C4-2B (cell line): Measurements from ENCODE around the gene CHST11.

ENCODE experiments used
- H3K27ac ChIP-seq: fragments of 450-650 bp; 2 replicates; pipeline ENCODE4 v1.5.1; 2017
- CTCF ChIP-seq: fragments of 450-650 bp; conservative IDR thresholded peaks from 2 replicates; pipeline ENCODE4 v1.5.1; 2017; ENCODE audit warnings: mild to moderate bottlenecking
- ZFX ChIP-seq: fragments of 450-650 bp; IDR thresholded peaks from 2 replicates; pipeline ENCODE4 v1.6.1; 2017

CHST11 gene

GRCh38 chr12:104468371-104468770 lies 11.6 kb downstream of the CHST11 start:
- no peak for TF ChIP-seq ZFX
- no peak for TF ChIP-seq CTCF
- no peak overlapping the region for H3K27ac ChIP-seq

GRCh38 chr12:104469066-104469465 lies 12.3 kb downstream of the CHST11 start:
- H3K27ac ChIP-seq = no peak overlapping the region
- TF ChIP-seq ZFX = no peak
- TF ChIP-seq CTCF = no peak

- no peak for TF ChIP-seq ZFX
- no peak for TF ChIP-seq CTCF
- H3K27ac ChIP-seq = no peak overlapping the region
Measured at GRCh38 chr12:104469523-104469922, 12.8 kb downstream of the CHST11 start.

DNA sequence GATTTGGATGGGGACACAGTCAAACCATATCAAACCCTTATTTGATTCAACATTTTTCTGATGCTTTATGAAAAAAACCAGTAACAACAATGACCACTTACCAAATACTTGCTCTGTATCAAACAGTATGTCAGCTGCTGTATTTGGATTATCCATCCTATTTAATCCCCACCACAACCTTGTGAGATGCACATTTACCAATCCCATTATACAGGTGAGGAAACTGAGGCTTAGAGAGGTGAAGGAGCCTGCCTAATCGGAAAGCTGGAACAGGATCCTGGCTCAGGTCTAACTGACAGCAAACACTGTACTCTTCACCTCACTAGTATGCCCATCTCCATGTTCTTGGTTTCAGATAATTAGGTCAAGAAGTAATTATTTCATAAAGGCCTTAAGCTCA lies 13.8 kb downstream of the CHST11 start:
- no peak for TF ChIP-seq CTCF
- no peak for TF ChIP-seq ZFX
- no peak overlapping the region for H3K27ac ChIP-seq

- no peak overlapping the region for H3K27ac ChIP-seq
- TF ChIP-seq ZFX = no peak
- TF ChIP-seq CTCF = no peak
Measured at GRCh38 chr12:104471336-104471735, 14.6 kb downstream of the CHST11 start.

DNA sequence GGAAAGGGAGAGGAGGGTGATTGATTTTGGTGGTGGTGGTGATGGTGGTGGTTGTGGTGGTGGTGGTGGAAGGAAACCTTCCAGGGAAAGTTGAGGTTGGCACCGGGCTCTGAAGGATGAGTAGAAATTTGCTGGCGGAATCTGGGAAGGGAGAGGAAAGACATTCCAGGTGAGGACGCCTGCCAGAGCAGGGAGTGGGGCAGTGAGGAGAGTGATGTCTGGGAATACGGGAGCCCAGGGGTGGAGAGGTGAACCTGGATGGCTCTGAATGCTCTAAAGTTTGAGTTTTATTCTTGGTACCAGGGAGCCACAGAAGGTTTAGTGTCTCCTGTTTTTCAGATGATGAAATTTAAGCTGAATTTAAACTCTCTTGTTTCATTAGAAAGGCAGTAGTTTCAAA lies 16.0 kb downstream of the CHST11 start:
- H3K27ac ChIP-seq = no peak overlapping the region
- TF ChIP-seq ZFX (no peak), CTCF (no peak)

- H3K27ac ChIP-seq = no peak overlapping the region
- TF ChIP-seq ZFX (no peak), CTCF (no peak)
Measured at GRCh38 chr12:104473374-104473983, 16.7 kb downstream of the CHST11 start.
